Panc1 (cell line): ENCODE data around the gene TRMT6.

Experiments used
- POLR2AphosphoS5 ChIP-seq: IDR thresholded peaks from 2 replicates; pipeline ENCODE4 v1.6.1; 2012; ENCODE audit warnings: mild to moderate bottlenecking, low read depth, low read length, moderate library complexity
- SIN3A ChIP-seq: IDR thresholded peaks from 2 replicates; pipeline ENCODE4 v1.6.1; 2012; ENCODE audit warnings: low read depth, mild to moderate bottlenecking, low read length, moderate library complexity, borderline replicate concordance; ENCODE audit not compliant: insufficient read depth
- TF ChIP-seq, protein P1 (sequence below): fragments of 450-650 bp; IDR thresholded peaks from 2 replicates; pipeline ENCODE4 v1.5.1; 2017; ENCODE audit warnings: mild to moderate bottlenecking

DNA sequence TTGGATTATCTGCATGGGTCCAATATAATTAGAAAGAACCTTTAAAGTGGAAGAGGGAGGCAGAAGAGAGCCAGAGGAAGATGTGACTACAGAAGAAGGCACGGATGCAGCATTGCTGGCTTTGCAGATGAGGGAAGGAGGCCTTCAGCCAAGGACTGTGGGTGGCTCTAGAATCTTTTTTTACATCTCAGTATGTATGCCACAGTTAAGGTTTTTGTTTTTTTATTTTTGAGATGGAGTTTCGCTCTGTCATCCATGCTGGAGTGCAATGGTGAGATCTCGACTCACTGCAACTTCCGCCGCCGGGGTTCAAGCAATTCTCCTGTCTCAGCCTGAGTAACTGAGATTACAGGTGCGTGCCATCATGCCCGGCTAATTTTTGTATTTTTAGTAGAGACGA is 49.5 kb upstream of the TRMT6 start:
- TF ChIP-seq, protein P1, sequence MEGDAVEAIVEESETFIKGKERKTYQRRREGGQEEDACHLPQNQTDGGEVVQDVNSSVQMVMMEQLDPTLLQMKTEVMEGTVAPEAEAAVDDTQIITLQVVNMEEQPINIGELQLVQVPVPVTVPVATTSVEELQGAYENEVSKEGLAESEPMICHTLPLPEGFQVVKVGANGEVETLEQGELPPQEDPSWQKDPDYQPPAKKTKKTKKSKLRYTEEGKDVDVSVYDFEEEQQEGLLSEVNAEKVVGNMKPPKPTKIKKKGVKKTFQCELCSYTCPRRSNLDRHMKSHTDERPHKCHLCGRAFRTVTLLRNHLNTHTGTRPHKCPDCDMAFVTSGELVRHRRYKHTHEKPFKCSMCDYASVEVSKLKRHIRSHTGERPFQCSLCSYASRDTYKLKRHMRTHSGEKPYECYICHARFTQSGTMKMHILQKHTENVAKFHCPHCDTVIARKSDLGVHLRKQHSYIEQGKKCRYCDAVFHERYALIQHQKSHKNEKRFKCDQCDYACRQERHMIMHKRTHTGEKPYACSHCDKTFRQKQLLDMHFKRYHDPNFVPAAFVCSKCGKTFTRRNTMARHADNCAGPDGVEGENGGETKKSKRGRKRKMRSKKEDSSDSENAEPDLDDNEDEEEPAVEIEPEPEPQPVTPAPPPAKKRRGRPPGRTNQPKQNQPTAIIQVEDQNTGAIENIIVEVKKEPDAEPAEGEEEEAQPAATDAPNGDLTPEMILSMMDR = no peak
- TF ChIP-seq POLR2AphosphoS5 (no peak), SIN3A (no peak)
